K562 (cell line): ENCODE data around the gene ANKRD31. TPM values are rescaled to one million over a fixed set of nuclear protein-coding genes. Genes with fewer than 3 reads are reported as not detected.

Experiments
- ATAC-seq: fragments of 200-7000 bp; cut with Tn5 transposase; 3 replicates; pipeline ENCODE4 v1.9.1; 2020; ENCODE audit warnings: moderate library complexity
- BruUV-seq: library from RNA; stranded (reverse); fragments of 400-500 nt; replicated peaks from 2 replicates; lab custom pipeline; 2021; lab: Mats Ljungman, UMichigan
- CTCF ChIA-PET: fragments of 300-600 bp; formaldehyde crosslinking; extraction: SDS; loops from one replicate; lab custom pipeline; 2021; ENCODE audit warnings: low intra/inter-chr PET ratio; lab: Yijun Ruan, JAX
- POLR2A ChIA-PET: fragments of 300-600, 350-650 bp; sonication (Branson Sonifier 250); formaldehyde crosslinking; extraction: SDS; loops from one replicate; lab custom pipeline; 2021; ENCODE audit warnings: antibody characterized with exemption, inconsistent platforms; lab: Yijun Ruan, JAX
- DNase-seq, 4 experiments: peaks; one replicate each; pipeline versions ENCODE4 v3.0.0 to v3.0.0-alpha.2; 2011 to 2018; ENCODE audit warnings: low spot score in 3 of 4, mixed read lengths in 3 of 4; ENCODE audit errors: extremely low read depth in 1 of 4
- FAIRE-seq: peaks from 2 replicates; lab custom pipeline; 2011; peaks lifted over from hg19 to GRCh38; lab: Jason Lieb, UNC
- H2AFZ ChIP-seq: 2 replicates; pipeline ENCODE4 v1.6.0; 2011; ENCODE audit warnings: low read depth, low read length, control low read depth, inconsistent platforms
- H3K27ac ChIP-seq: fragments of 200-600 bp; 3 replicates; pipeline ENCODE4 v1.8.0; 2011; ENCODE audit warnings: low read depth, mild to moderate bottlenecking, control low read depth, inconsistent platforms, low read length, moderate library complexity, mixed read lengths; ENCODE audit errors: extremely low read depth
- H3K27me3 ChIP-seq, 2 experiments: fragments of 300-600 bp in 1 of 2; 2 replicates in 1 of 2; 3 replicates in 1 of 2; pipeline versions ENCODE4 v1.6.0 to v1.8.0; 2011; ENCODE audit warnings: inconsistent platforms in 2 of 2, low read length in 2 of 2, mild to moderate bottlenecking in 1 of 2, mixed read lengths in 1 of 2, moderate library complexity in 1 of 2; ENCODE audit not compliant: control insufficient read depth in 2 of 2, insufficient read depth in 2 of 2
- H3K36me3 ChIP-seq: fragments of 300-600 bp; 3 replicates; pipeline ENCODE4 v1.8.0; 2011; ENCODE audit warnings: mild to moderate bottlenecking, low read length, inconsistent platforms; ENCODE audit not compliant: control insufficient read depth, insufficient read depth
- H3K4me1 ChIP-seq, 2 experiments: fragments of 200-600 bp in 1 of 2; replicated peaks in 1 of 2; 2 replicates in 1 of 2; 3 replicates in 1 of 2; pipeline versions ENCODE4 v1.5.1 to v1.8.0; 2011; ENCODE audit warnings: inconsistent platforms in 2 of 2, low read length in 2 of 2, mild to moderate bottlenecking in 1 of 2, mixed read lengths in 1 of 2, moderate library complexity in 1 of 2; ENCODE audit not compliant: control insufficient read depth in 2 of 2, insufficient read depth in 2 of 2
- H3K4me2 ChIP-seq: 2 replicates; pipeline ENCODE4 v1.6.1; 2011; ENCODE audit warnings: low read length, control low read depth, inconsistent platforms, mixed read lengths; ENCODE audit not compliant: insufficient read depth
- H3K4me3 ChIP-seq: fragments of 200-600 bp; sonication (generic), shearing (Covaris generic); 2 replicates; pipeline ENCODE4 v1.5.1; 2016; ENCODE audit warnings: control low read depth, inconsistent platforms
- H3K79me2 ChIP-seq: fragments of 200-600 bp; 3 replicates; pipeline ENCODE4 v1.8.0; 2011; ENCODE audit warnings: low read length, inconsistent platforms; ENCODE audit not compliant: control insufficient read depth, insufficient read depth
- H3K9ac ChIP-seq, 2 experiments: 2 replicates each; pipeline versions ENCODE4 v1.6.0 to v1.6.1; 2011; ENCODE audit warnings: low read depth in 2 of 2, low read length in 2 of 2, control low read depth in 1 of 2, inconsistent platforms in 1 of 2, mild to moderate bottlenecking in 1 of 2, mixed read lengths in 1 of 2; ENCODE audit not compliant: insufficient read depth in 1 of 2
- H3K9me1 ChIP-seq: one replicate; pipeline ENCODE4 v1.6.0; 2011; ENCODE audit warnings: inconsistent platforms, mild to moderate bottlenecking, low read length, moderate library complexity; ENCODE audit not compliant: control insufficient read depth, insufficient read depth
- H3K9me3 ChIP-seq: replicated peaks from 2 replicates; pipeline ENCODE4 v1.5.1; 2011; ENCODE audit warnings: low read depth, low read length, inconsistent platforms; ENCODE audit not compliant: control insufficient read depth, insufficient read depth
- H4K20me1 ChIP-seq: replicated peaks from 2 replicates; pipeline ENCODE4 v1.6.1; 2011; ENCODE audit warnings: low read length, inconsistent platforms, mixed read lengths; ENCODE audit not compliant: control insufficient read depth, insufficient read depth
- CHCHD3 ChIP-seq: fragments of 250-450 bp; sonication (Bioruptor Pico); IDR thresholded peaks from 2 replicates; pipeline ENCODE4 v2.1.2; 2022; ENCODE audit warnings: mild to moderate bottlenecking
- FIP1L1 ChIP-seq: fragments of 200-400 bp; formaldehyde crosslinking; IDR thresholded peaks from 2 replicates; pipeline ENCODE4 v1.6.1; 2018; ENCODE audit warnings: mild to moderate bottlenecking, low read depth, low read length; ENCODE audit not compliant: poor library complexity, severe bottlenecking
- HLTF ChIP-seq: fragments of 450-650 bp; IDR thresholded peaks from 2 replicates; pipeline ENCODE4 v1.6.1; 2016
- HSF4 ChIP-seq: fragments of 250-450 bp; sonication (Bioruptor Pico); IDR thresholded peaks from 2 replicates; pipeline ENCODE4 v2.1.2; 2022; ENCODE audit warnings: mild to moderate bottlenecking, moderate library complexity, borderline replicate concordance
- KLF6 ChIP-seq: fragments of 250-450 bp; sonication (Bioruptor Pico); IDR thresholded peaks from 2 replicates; pipeline ENCODE4 v1.4.0; 2020; ENCODE audit warnings: mild to moderate bottlenecking, moderate library complexity, borderline replicate concordance
- PHF8 ChIP-seq: fragments of 200-600 bp; sonication (generic); IDR thresholded peaks from 2 replicates; pipeline ENCODE4 v1.6.1; 2012; ENCODE audit warnings: mixed run types, mild to moderate bottlenecking, inconsistent platforms, low read length, moderate library complexity, borderline replicate concordance
- PML ChIP-seq: IDR thresholded peaks from 2 replicates; pipeline ENCODE4 v1.6.1; 2012; ENCODE audit warnings: low read length, inconsistent platforms
- ZBTB1 ChIP-seq: sonication (generic); formaldehyde crosslinking; IDR thresholded peaks from 2 replicates; pipeline ENCODE4 v1.8.1; 2023; ENCODE audit warnings: missing genetic modification reagents, low read depth, mild to moderate bottlenecking, borderline replicate concordance
- WGBS: fragments of 100-300 bp; shearing (Covaris generic); methylation state at CpG from one replicate; pipeline ENCODE4 v1.1.6; 2016; ENCODE audit warnings: low coverage, mixed read lengths; ENCODE audit not compliant: insufficient coverage; ENCODE audit errors: missing lambda C conversion rate; 5-methylcytosine and 5-hydroxymethylcytosine counted together
- in situ Hi-C: fragments of 300-500 bp; cut with MboI; formaldehyde crosslinking; loops from 4 replicates; pipeline ENCODE4 v1.15.0; 2018; ENCODE audit warnings: inconsistent platforms, mixed read lengths
- intact Hi-C: fragments of 100-400 bp; cut with micrococcal nuclease; formaldehyde crosslinking; loops from 2 replicates; pipeline ENCODE4 v1.14.2; 2022
- polyA plus RNA-seq, 8 experiments: library from polyadenylated mRNA; depleted of rRNA in 4 of 8; stranded (reverse) in 5 of 8; unstranded in 3 of 8; fragments of >200 nt; fragmentation: Nextera tagmentation in 2 of 8; fragmentation: Illumina TruSeq in 1 of 8; extraction: Ambion mirVana in 2 of 8; extraction: Trizol in 1 of 8; gene quantifications; 2 replicates each; pipeline versions ENCODE4 v1.2.1 to v1.2.3, GENCODE V29; 2011 to 2014; ENCODE audit warnings: inconsistent platforms in 1 of 8, missing spikeins in 1 of 8
- total RNA-seq, 7 experiments: library from RNA; depleted of rRNA in 6 of 7; stranded (reverse); fragments of >200 nt in 6 of 7; fragmentation: Illumina TruSeq in 2 of 7; extraction: Trizol in 2 of 7; gene quantifications; 2 replicates each; pipeline versions ENCODE4 v1.2.1 to v1.2.3, GENCODE V29; 2011 to 2021; ENCODE audit warnings: low replicate concordance in 1 of 7
- TF ChIP-seq, protein P1 (sequence below): sonication (generic); formaldehyde crosslinking; IDR thresholded peaks from 2 replicates; pipeline ENCODE4 v1.9.0; 2022; ENCODE audit warnings: mild to moderate bottlenecking, missing genetic modification reagents
- TF ChIP-seq, protein P2 (sequence below): IDR thresholded peaks from 3 replicates; pipeline ENCODE4 v1.6.1; 2011; ENCODE audit warnings: borderline replicate concordance, mild to moderate bottlenecking; ENCODE audit not compliant: insufficient read length, insufficient read depth
- TF ChIP-seq, protein P3 (sequence below), 2 experiments: fragments of 450-650 bp; IDR thresholded peaks; 2 replicates each; pipeline ENCODE4 v1.6.1; 2016

Gene ANKRD31
- total and polyA plus RNA-seq, 9 of the 15 experiments (the other 6 are each of a cell fraction or from before 2014, with no cell fraction given): under 0.01 to 0.11 (median 0.05) TPM; not detected in 1

DNA sequence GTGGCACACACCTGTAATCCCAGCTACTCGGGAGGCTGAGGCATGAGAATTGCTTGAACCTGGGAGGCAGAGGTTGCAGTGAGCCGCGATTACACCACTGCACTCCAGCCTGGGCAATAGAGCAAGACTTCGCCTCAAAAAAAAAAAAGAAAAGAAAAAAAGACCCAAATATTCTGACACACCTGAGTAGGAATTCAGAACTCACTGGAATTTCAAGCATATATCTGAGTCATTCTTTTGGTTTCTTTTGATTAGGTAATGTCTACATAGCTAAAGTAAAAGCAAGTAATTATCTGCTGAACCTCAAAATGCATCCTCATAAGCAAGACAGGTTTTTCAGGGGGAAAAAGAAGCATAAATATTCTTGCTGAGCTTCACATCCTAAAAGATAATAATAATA lies 35.9 kb downstream of the ANKRD31 start (continued):
- no peak for TF ChIP-seq PML

DNA sequence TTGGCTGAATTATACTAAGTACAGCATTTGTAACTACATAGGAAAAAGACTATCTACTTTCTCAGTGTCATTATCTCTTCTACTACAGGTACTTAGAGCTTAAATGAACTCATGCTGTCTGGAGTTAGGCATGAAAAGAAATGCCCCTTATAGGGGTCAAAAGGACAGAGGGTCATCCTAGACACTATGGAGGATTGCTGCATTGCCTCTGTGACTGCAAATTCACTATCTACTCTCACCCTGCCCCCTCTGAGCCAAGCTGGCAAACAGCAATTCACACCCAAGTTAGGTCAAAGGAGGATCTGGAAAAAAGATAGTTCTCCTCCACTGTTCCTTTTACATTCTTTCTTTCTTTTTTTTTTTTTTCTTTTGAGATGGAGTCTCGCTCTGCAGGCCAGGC lies 36.7 kb downstream of the ANKRD31 start:
- ATAC-seq (no peak), DNase-seq (peak in 1 of 4 experiments; percentile 4), FAIRE-seq (peak; percentile 40)
- CTCF ChIA-PET: no interaction called here
- in situ Hi-C loops: no loop called here
- no peak overlapping the region for H3K9ac ChIP-seq
- H3K79me2 ChIP-seq: no peaks in the 10 kb centered on the region
- 40% methylated on average over 1 of the region's 1 CpG for WGBS
- H3K9me1 ChIP-seq: no peaks in the 10 kb centered on the region
- no peaks in the 10 kb centered on the region; a peak in 1 of 5 replicates for H3K4me1 ChIP-seq
- H3K9me3 ChIP-seq: no peaks in the 10 kb centered on the region
- no peak overlapping the region for H3K4me2 ChIP-seq
- TF ChIP-seq, protein P1, sequence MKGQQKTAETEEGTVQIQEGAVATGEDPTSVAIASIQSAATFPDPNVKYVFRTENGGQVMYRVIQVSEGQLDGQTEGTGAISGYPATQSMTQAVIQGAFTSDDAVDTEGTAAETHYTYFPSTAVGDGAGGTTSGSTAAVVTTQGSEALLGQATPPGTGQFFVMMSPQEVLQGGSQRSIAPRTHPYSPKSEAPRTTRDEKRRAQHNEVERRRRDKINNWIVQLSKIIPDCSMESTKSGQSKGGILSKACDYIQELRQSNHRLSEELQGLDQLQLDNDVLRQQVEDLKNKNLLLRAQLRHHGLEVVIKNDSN (CRISPR knock-in tag): no peak
- TF ChIP-seq HLTF: no peak
- no peak for TF ChIP-seq PHF8
- TF ChIP-seq CHCHD3 (CRISPR knock-in tag): no peak
- TF ChIP-seq, protein P2, sequence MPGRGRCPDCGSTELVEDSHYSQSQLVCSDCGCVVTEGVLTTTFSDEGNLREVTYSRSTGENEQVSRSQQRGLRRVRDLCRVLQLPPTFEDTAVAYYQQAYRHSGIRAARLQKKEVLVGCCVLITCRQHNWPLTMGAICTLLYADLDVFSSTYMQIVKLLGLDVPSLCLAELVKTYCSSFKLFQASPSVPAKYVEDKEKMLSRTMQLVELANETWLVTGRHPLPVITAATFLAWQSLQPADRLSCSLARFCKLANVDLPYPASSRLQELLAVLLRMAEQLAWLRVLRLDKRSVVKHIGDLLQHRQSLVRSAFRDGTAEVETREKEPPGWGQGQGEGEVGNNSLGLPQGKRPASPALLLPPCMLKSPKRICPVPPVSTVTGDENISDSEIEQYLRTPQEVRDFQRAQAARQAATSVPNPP: no peak
- TF ChIP-seq KLF6 (CRISPR knock-in tag): no peak
- TF ChIP-seq HSF4: no peak
- no peak for TF ChIP-seq ZBTB1 (CRISPR knock-in tag)
- TF ChIP-seq, protein P3, sequence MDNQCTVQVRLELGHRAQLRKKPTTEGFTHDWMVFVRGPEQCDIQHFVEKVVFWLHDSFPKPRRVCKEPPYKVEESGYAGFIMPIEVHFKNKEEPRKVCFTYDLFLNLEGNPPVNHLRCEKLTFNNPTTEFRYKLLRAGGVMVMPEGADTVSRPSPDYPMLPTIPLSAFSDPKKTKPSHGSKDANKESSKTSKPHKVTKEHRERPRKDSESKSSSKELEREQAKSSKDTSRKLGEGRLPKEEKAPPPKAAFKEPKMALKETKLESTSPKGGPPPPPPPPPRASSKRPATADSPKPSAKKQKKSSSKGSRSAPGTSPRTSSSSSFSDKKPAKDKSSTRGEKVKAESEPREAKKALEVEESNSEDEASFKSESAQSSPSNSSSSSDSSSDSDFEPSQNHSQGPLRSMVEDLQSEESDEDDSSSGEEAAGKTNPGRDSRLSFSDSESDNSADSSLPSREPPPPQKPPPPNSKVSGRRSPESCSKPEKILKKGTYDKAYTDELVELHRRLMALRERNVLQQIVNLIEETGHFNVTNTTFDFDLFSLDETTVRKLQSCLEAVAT (IDR thresholded peaks at IDR 0.05): no peak
- TF ChIP-seq FIP1L1: no peak
- TF ChIP-seq, all 486 proteins: peak for 0
- Histone ChIP-seq H3K36me3 (no peaks in the 10 kb centered on the region), H2AFZ (no peak overlapping the region), H3K27ac (no peak overlapping the region), H3K27me3 (no peaks in the 10 kb centered on the region), H4K20me1 (no peaks in the 10 kb centered on the region), H3K4me3 (no peak overlapping the region)
- POLR2A ChIA-PET: interaction anchor here (1.5 kb wide), 1 partner anchor 10 kb away, joined by 3 read pairs; no protein-coding TSS in a partner anchor
- BruUV-seq: no TSS peak
- intact Hi-C loops: no loop called here
